GM06990 (cell line): ENCODE data around the gene TUBA8.

Source experiments
- DNase-seq: peaks from one replicate; pipeline ENCODE4 v3.0.0-alpha.2; 2011; ENCODE audit not compliant: insufficient read length; ENCODE audit errors: extremely low read depth
- H3K27me3 ChIP-seq: replicated peaks from 2 replicates; pipeline ENCODE4 v1.6.0; 2011; ENCODE audit warnings: low read length; ENCODE audit not compliant: control insufficient read depth, insufficient read depth
- H3K36me3 ChIP-seq: 2 replicates; pipeline ENCODE4 v1.5.1; 2011; ENCODE audit warnings: low read length; ENCODE audit not compliant: control insufficient read depth, insufficient read depth
- H3K4me3 ChIP-seq: replicated peaks from 2 replicates; pipeline ENCODE4 v1.5.1; 2011; ENCODE audit warnings: low read depth, mild to moderate bottlenecking, control low read depth, low read length
- CTCF ChIP-seq: IDR thresholded peaks from 2 replicates; pipeline ENCODE4 v1.5.1; 2011; ENCODE audit warnings: low read length, control low read depth, mild to moderate bottlenecking, inconsistent platforms; ENCODE audit not compliant: insufficient read depth, poor library complexity, severe bottlenecking

Gene TUBA8

GRCh38 chr22:18087350-18087855 lies 23.2 kb upstream of the TUBA8 start:
- Histone ChIP-seq H3K4me3 (no peak overlapping the region), H3K36me3 (peaks cover 32% of the 10 kb centered on the region), H3K27me3 (no peaks in the 10 kb centered on the region)
- no peak for TF ChIP-seq CTCF
- no peak for DNase-seq

GRCh38 chr22:18088825-18089568 lies 21.6 kb upstream of the TUBA8 start:
- no peak for TF ChIP-seq CTCF
- peaks cover 22% of the 10 kb centered on the region for H3K36me3 ChIP-seq
- no peak for DNase-seq
- H3K27me3 ChIP-seq: no peaks in the 10 kb centered on the region
- no peak overlapping the region for H3K4me3 ChIP-seq

GRCh38 chr22:18090286-18090685 lies 20.3 kb upstream of the TUBA8 start:
- no peak for TF ChIP-seq CTCF
- H3K27me3 ChIP-seq: no peaks in the 10 kb centered on the region
- no peak for DNase-seq
- H3K36me3 ChIP-seq: peaks cover 19% of the 10 kb centered on the region
- no peak overlapping the region for H3K4me3 ChIP-seq

- no peak for TF ChIP-seq CTCF
- DNase-seq: no peak
- Histone ChIP-seq H3K4me3 (no peak overlapping the region), H3K27me3 (no peaks in the 10 kb centered on the region), H3K36me3 (peaks cover 18% of the 10 kb centered on the region)
Observed at GRCh38 chr22:18091478-18091877, 19.1 kb upstream of the TUBA8 start.

- no peaks in the 10 kb centered on the region for H3K27me3 ChIP-seq
- H3K4me3 ChIP-seq: no peak overlapping the region
- no peak for TF ChIP-seq CTCF
- peaks cover 18% of the 10 kb centered on the region for H3K36me3 ChIP-seq
- peak; percentile 59 for DNase-seq
Observed at GRCh38 chr22:18091916-18092526, 18.6 kb upstream of the TUBA8 start.

GRCh38 chr22:18093661-18094060 lies 16.9 kb upstream of the TUBA8 start:
- Histone ChIP-seq H3K27me3 (no peaks in the 10 kb centered on the region), H3K36me3 (peaks cover 8% of the 10 kb centered on the region), H3K4me3 (no peak overlapping the region)
- DNase-seq: no peak
- no peak for TF ChIP-seq CTCF
